Skeletal muscle satellite cell (primary cell): ENCODE data around the gene TMEM208.

Experiments used
- H3K27me3 ChIP-seq: 2 replicates; pipeline ENCODE4 v1.7.0; 2013; ENCODE audit warnings: low read length; ENCODE audit not compliant: control insufficient read depth, insufficient read depth
- H3K36me3 ChIP-seq: 2 replicates; pipeline ENCODE4 v1.7.0; 2013; ENCODE audit warnings: mild to moderate bottlenecking, control low read depth, low read length; ENCODE audit not compliant: insufficient read depth
- H3K4me1 ChIP-seq: 2 replicates; pipeline ENCODE4 v1.7.0; 2013; ENCODE audit warnings: low read length; ENCODE audit not compliant: control insufficient read depth, insufficient read depth
- H3K4me2 ChIP-seq: 2 replicates; pipeline ENCODE4 v1.7.0; 2013; ENCODE audit warnings: mild to moderate bottlenecking, low read length
- H3K4me3 ChIP-seq: 2 replicates; pipeline ENCODE4 v1.7.0; 2013; ENCODE audit warnings: low read length
- H3K9ac ChIP-seq: 2 replicates; pipeline ENCODE4 v1.7.0; 2013; ENCODE audit warnings: mild to moderate bottlenecking, low read depth, low read length, moderate library complexity
- H3K9me3 ChIP-seq: replicated peaks from 2 replicates; pipeline ENCODE4 v1.7.0; 2013; ENCODE audit warnings: mild to moderate bottlenecking, control low read depth, low read length

TMEM208 gene

DNA sequence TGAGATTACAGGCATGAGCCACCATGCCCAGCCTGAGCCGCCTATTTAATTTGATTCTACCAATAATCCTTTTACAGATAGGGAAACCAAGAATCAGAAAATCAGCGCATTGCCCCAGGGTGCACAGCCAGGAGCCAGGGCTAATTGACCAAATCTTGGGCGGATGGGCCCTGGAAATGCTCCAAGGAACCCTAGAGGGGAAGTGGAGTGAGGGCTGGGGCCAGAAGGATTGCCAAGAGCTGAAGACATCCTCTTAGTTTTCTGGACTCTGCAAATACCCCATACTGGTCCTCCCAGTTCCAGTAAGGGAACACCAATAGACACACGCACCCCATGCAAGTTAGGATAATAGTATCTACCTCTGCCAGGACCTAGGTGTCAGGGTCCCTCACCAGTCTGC, 16.6 kb downstream of the TMEM208 start:
- Histone ChIP-seq H3K4me3 (peak overlapping the region; percentile 43), H3K4me2 (peak overlapping the region; percentile 86), H3K36me3 (peaks cover 8% of the 10 kb centered on the region), H3K27me3 (no peaks in the 10 kb centered on the region), H3K9me3 (no peaks in the 10 kb centered on the region), H3K4me1 (peaks cover 70% of the 10 kb centered on the region), H3K9ac (peak overlapping the region; percentile 82)

DNA sequence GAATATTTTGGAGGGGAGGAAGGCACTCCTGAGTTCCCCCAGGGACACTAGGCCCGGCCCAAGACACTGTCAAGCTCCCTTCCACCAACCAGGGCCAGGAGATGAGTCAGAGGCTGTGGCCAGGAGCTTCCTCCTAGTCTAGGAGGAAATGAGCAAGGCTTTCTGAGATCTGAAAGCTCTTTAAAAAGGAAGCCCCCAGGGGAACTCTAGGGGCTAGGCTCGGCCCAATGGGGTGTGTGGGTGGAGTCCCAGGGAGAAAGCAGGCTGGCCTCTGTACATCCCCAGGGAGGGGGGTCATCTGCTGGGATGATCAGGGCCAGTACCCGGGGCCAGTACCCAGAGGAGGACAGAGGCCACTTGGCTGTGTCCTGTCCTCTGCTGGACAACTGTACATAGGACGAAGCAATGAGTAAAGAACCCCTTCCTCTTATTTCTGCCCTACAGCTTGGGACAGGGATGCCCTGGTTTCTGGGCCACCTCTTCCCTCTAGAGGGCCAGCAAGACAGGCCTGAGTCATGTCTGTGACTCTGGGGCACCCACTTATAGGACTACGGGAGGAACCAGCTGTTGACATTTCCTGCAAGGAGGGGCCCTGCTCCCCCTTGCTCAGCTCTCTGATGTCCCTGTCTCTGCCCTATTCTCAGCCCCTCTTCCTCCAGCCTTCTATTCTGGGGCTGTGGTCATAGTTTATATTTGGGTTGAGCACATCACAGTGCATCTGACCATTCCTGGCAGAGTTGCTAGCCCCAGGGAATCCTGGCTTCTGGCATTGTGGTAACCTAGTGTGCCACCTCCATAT, 17.7 kb downstream of the TMEM208 start:
- H3K27me3 ChIP-seq = no peaks in the 10 kb centered on the region
- H3K4me2 ChIP-seq = peak overlapping the region; percentile 86
- no peaks in the 10 kb centered on the region for H3K9me3 ChIP-seq
- H3K9ac ChIP-seq = peak overlapping the region; percentile 82
- H3K4me1 ChIP-seq = peaks cover 79% of the 10 kb centered on the region
- no peaks in the 10 kb centered on the region for H3K36me3 ChIP-seq
- peak overlapping the region; percentile 80 for H3K4me3 ChIP-seq

DNA sequence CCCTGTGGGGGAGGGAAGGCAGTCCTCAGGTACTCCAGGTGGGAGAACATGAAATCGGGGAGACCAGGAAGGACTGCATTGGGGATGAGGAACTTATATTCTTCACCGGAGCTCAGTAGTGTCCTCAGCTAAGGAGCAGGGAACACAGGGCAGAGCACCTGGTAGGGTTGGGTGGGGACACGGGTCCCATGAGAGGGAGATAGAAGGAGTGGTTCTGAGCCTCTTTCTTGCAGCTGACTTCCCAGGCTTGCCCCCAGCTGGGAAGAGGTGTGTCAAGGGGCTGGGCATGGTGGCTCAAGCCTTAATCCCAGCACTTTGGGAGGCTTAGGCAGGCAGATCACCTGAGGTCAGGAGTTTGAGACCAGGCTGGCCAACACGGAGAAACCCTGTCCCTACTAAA, 18.3 kb downstream of the TMEM208 start:
- H3K9me3 ChIP-seq = no peaks in the 10 kb centered on the region
- no peaks in the 10 kb centered on the region for H3K36me3 ChIP-seq
- H3K27me3 ChIP-seq = no peaks in the 10 kb centered on the region
- H3K4me3 ChIP-seq = peak overlapping the region; percentile 80
- peaks cover 79% of the 10 kb centered on the region for H3K4me1 ChIP-seq
- peak overlapping the region; percentile 82 for H3K9ac ChIP-seq
- H3K4me2 ChIP-seq = peak overlapping the region; percentile 86

DNA sequence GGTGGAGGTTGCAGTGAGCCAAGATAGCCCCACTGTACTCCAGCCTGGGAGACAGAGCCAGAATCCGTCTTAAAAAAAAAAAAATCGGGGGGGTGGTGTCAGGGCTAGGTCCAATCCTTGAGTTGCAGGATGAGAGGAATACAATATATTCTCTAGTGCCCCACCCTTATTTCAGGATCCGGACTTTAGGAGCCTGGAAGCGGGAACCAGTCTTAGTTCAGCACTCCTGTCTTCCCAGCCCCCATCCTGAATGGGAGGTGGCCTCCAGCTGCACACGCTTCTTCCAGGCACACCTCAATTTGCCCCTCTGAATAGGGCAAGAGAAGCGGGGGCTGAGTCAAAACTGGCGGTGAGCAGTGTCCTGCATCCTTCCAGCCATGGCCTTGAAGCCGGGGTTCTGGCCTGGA, 18.7 kb downstream of the TMEM208 start:
- peak overlapping the region; percentile 80 for H3K4me3 ChIP-seq
- H3K9me3 ChIP-seq = no peaks in the 10 kb centered on the region
- peak overlapping the region; percentile 82 for H3K9ac ChIP-seq
- peaks cover 74% of the 10 kb centered on the region for H3K4me1 ChIP-seq
- no peaks in the 10 kb centered on the region for H3K36me3 ChIP-seq
- H3K27me3 ChIP-seq = no peaks in the 10 kb centered on the region
- peak overlapping the region; percentile 86 for H3K4me2 ChIP-seq

DNA sequence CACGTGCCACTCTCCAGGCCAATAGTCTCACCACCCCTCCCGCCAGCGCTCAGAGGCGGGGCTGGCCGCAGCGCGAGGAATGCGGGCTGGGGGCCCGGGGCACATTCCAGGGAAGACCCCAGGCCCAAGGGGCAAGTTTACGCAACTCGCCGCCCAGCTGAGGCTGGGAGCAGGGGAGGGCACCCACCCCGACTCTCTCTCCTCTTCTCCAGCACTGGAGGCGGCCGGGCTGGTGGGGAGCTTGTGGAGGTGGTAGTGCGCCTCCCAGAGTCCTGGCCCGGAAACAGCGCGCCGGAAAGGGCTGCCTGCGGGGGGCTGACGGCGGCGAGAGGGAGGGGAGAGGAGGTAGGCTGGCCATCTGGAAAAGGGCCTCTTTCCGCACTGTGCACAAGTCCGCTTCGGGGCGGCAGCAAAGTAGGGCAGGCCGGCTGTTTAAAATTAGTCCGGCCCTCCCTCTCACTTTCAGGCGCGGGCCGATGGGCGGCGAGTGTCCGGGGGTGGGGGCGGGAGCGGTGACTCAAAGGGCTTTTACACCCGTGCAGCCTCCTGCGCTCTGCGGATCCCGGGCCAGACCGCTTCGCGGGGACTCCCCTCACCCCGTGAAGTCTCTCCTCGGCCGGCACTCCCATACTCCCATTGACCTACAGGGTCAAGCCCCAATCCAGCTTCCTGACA, 19.3 kb downstream of the TMEM208 start:
- H3K9ac ChIP-seq = peak overlapping the region; percentile 82
- H3K4me3 ChIP-seq = peak overlapping the region; percentile 80
- H3K9me3 ChIP-seq = no peaks in the 10 kb centered on the region
- no peaks in the 10 kb centered on the region for H3K36me3 ChIP-seq
- H3K4me1 ChIP-seq = peaks cover 69% of the 10 kb centered on the region
- peak overlapping the region; percentile 86 for H3K4me2 ChIP-seq
- no peaks in the 10 kb centered on the region for H3K27me3 ChIP-seq

DNA sequence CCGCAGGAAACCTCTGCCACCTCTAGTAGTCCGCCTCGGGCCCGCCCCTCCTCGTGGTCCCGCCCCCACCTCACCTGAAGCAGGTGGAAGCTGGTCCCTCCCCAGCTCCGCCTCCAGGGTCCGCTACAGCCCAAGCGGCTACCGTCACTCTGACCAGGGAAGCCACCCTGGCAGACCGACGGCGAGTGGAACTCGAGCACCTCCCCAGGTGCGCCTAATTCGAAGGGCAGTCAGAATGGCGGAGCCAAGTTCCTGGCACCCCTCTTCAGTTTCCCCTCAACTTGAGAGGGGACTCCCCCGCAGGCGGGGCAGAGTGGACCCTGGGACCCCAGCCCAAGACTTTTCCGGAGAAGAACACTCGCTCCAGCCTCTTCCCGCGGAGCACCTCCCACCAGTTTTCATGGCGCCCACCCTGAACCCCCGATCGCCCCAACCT, 19.8 kb downstream of the TMEM208 start:
- H3K27me3 ChIP-seq = no peaks in the 10 kb centered on the region
- peak overlapping the region; percentile 80 for H3K4me3 ChIP-seq
- H3K9ac ChIP-seq = peak overlapping the region; percentile 82
- H3K9me3 ChIP-seq = no peaks in the 10 kb centered on the region
- H3K36me3 ChIP-seq = no peaks in the 10 kb centered on the region
- peak overlapping the region; percentile 86 for H3K4me2 ChIP-seq
- peaks cover 63% of the 10 kb centered on the region for H3K4me1 ChIP-seq

DNA sequence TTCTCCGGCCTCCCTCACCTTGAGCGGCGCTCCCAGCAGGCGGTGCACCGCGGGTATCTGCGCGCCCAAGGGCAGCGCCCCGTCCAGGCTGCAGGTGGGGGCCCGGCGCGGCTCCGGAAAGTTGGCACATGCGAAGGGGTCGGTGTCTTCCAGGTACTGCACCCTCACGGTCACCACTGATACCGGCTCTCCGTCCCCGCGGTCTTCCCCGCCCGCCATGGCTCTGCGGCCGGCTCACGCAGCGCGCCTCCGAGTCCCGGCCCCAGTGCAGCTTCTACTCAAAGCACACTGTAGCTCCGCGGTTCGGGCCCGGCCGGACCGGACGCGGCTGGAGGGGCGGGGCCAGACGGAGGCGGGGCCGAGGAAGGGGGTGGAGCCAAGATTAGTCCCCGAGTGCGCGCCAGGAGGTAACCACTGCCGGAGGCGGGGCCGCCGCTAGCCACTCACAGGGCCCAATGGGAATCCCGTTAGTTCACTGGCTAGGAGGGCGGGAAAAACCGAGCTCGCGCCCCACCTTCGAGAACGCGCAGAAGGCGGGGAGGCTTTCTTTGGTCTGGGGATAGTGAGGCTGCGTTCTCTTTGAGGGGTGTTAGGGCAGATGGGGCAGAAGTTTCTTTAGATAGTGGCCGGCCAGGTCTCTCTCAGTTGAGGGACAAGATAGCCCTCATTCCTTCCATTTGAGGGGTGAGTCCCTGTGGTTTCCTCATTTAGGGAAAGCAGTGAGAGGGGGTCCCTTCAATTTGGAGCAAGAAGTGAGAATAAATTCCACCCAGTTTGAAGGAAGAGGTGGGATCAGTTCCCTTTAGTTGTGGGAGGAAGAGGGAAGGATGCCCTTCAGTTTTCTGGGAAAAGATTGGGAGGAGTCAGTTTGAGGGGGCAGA, 20.5 kb downstream of the TMEM208 start, which contains the start of gene FHOD1:
Gene FHOD1, minus strand, starts transcription at position 290 of the 881 bp plus-strand sequence. Its CDS starts 71 bp downstream, at position 219.
- Histone ChIP-seq H3K27me3 (no peaks in the 10 kb centered on the region), H3K36me3 (no peaks in the 10 kb centered on the region), H3K9me3 (no peaks in the 10 kb centered on the region), H3K4me3 (peak within 1 kb of the TSS; percentile 80), H3K4me2 (peak within 1 kb of the TSS; percentile 95), H3K4me1 (peaks cover 57% of the 10 kb centered on the region), H3K9ac (peak within 1 kb of the TSS; percentile 82)

DNA sequence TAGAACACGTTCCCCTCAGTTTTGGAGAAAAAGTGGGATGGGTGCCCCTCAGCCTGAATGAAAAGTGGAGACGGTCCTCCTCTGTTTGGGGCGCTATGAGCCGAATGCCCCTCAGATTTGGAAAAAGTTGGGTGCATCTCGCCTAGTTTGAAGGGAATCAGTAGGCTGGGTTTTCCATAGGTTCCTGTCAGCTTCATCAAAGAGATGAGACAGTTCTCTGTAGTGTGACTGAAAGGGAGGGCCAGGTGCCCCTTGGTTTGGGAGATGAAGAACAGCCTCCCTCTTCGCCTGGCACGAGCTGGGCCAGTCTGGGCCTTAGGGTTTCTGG, 21.1 kb downstream of the TMEM208 start:
- Histone ChIP-seq H3K9me3 (no peaks in the 10 kb centered on the region), H3K4me2 (peak overlapping the region; percentile 95), H3K36me3 (no peaks in the 10 kb centered on the region), H3K27me3 (no peaks in the 10 kb centered on the region), H3K4me3 (peak overlapping the region; percentile 80), H3K4me1 (peaks cover 53% of the 10 kb centered on the region), H3K9ac (peak overlapping the region; percentile 75)

DNA sequence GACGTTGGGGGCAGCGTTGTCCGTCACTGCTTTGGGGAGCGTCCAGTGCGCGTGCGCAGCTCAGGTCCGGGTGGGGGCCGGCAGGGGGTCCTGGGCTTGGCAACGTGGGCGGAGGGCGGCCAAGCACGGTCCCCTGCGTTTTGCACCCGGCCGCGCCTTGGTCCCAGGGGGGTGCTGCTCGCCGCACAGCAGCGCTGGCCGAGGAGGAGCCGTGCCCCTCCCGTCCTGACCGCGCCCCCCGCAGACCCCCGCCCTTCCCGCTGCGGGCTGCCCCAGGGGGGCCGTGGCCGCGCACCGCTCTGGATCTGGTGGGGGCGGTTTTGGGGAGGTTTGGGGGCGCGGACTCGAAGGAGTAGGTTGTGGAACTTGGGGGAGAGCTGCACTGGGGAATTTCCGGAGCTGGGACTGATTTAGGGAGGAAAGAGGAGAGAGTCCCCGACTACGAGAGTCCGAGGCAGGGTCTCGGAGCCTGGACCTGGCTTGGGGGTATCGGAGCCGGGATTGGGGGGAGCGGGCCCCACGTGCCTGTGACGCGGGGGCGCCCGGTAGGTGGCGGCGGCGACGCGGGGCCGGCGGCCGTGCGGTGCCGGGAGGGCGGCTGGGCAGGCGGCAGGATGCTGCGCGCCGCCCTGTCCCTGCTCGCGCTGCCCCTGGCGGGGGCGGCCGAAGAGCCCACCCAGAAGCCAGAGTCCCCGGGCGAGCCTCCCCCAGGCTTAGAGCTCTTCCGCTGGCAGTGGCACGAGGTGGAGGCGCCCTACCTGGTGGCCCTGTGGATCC, 21.7 kb downstream of the TMEM208 start, which contains the start of gene SLC9A5:
Gene SLC9A5, plus strand, starts transcription at position 579 of the 777 bp plus-strand sequence. Its CDS starts 36 bp downstream, at position 615.
- Histone ChIP-seq H3K27me3 (no peaks in the 10 kb centered on the region), H3K4me3 (peak within 1 kb of the TSS; percentile 80), H3K9ac (peak within 1 kb of the TSS; percentile 75), H3K9me3 (no peaks in the 10 kb centered on the region), H3K4me2 (peak within 1 kb of the TSS; percentile 95), H3K36me3 (no peaks in the 10 kb centered on the region), H3K4me1 (peaks cover 48% of the 10 kb centered on the region)

DNA sequence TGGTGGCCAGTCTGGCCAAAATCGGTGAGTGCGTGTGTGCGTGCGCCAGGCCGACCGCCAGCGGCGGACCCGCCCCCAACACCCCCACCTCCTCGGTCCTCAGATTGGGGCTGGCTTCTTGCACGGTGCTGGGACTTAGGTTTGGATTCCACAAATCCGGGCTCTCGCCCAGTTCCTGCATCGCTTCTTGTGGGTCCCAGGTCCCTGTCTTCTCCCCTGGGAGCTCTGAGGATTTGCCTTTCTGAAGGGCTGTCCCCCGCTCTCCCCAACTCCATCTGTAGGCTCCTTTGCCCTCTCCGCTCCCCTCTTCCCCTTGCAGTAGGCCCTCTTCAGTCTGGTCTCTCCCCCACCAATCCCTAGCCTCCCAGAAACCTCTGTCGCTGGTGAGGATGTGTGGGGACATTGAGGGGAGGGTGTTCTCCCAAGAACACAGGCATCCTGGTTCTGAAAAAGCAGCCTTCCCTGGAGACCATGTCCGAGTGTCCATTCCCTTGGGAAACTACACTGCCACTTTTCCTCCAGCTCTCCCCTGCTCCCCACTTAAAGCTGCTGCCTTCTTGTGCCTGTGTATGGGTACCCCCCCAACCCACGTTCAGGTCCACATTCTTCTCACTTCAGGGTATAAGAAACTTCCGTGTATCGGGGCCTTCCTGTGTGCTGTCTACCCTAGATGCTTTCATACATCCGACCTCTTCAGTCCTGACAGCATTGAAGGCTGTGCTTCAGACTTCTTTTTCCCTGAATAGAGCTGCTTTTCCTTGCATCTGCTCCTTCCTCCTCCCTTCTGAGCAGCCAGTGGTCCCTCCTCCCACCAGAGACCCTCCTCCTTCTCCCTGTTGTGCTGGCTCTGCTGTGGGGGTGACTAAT, 22.5 kb downstream of the TMEM208 start:
- Histone ChIP-seq H3K27me3 (no peaks in the 10 kb centered on the region), H3K9me3 (no peaks in the 10 kb centered on the region), H3K9ac (peak overlapping the region; percentile 75), H3K4me2 (peak overlapping the region; percentile 95), H3K36me3 (no peaks in the 10 kb centered on the region), H3K4me1 (peaks cover 39% of the 10 kb centered on the region), H3K4me3 (peak overlapping the region; percentile 80)
